B cell (primary cell): ENCODE data around the gene MT3. TPM values are rescaled to one million over a fixed set of nuclear protein-coding genes. Genes with fewer than 3 reads are reported as not detected.

Experiments used
- ATAC-seq: fragments of 200-7000 bp; cut with Tn5 transposase; one replicate; pipeline ENCODE4 v1.10.0; 2021; ENCODE audit warnings: low read depth, mild to moderate bottlenecking, moderate number of reproducible peaks, moderate library complexity
- CTCF ChIA-PET: fragments of 350-600 bp; sonication (Branson Sonifier 250); formaldehyde crosslinking; loops from one replicate; lab custom pipeline; 2021; ENCODE audit warnings: antibody characterized with exemption, inconsistent platforms; lab: Charles Lee
- POLR2A ChIA-PET: fragments of 350-600 bp; sonication (Branson Sonifier 250); formaldehyde crosslinking; loops from one replicate; lab custom pipeline; 2021; ENCODE audit warnings: antibody characterized with exemption; lab: Charles Lee
- DNase-seq: peaks from one replicate; pipeline ENCODE4 v3.0.0; 2013
- H2AFZ ChIP-seq: 2 replicates; pipeline ENCODE4 v1.6.1; 2012; ENCODE audit warnings: mild to moderate bottlenecking, low read depth, low read length; ENCODE audit not compliant: insufficient read depth, poor library complexity, severe bottlenecking
- H3K27ac ChIP-seq, 2 donors: 1 replicate in 1 of 2; 2 replicates in 1 of 2; pipeline ENCODE4 v1.5.1; 2012 to 2013; ENCODE audit warnings: low read length in 2 of 2, mild to moderate bottlenecking in 2 of 2, moderate library complexity in 1 of 2
- H3K27me3 ChIP-seq, 4 experiments: fragments of 200-600 bp in 1 of 4; sonication (generic) in 1 of 4; replicated peaks in 1 of 4; 1 replicate in 2 of 4; 2 replicates in 2 of 4; pipeline versions ENCODE4 v1.6.1 to v1.7.0; 2013 to 2016; ENCODE audit warnings: low read length in 3 of 4, mild to moderate bottlenecking in 2 of 4, mixed read lengths in 1 of 4, moderate library complexity in 1 of 4; ENCODE audit not compliant: insufficient read depth in 4 of 4, control insufficient read depth in 3 of 4; ENCODE audit errors: control extremely low read depth in 1 of 4
- H3K36me3 ChIP-seq, 2 experiments: replicated peaks in 1 of 2; 1 replicate in 1 of 2; 2 replicates in 1 of 2; pipeline versions ENCODE4 v1.6.1 to v1.7.1; 2013; ENCODE audit warnings: low read length in 1 of 2; ENCODE audit not compliant: insufficient read depth in 2 of 2, control insufficient read depth in 1 of 2; ENCODE audit errors: control extremely low read depth in 1 of 2, extremely low read depth in 1 of 2
- H3K4me1 ChIP-seq, 2 donors: fragments of 200-600 bp in 1 of 2; sonication (generic) in 1 of 2; 1 replicate in 1 of 2; 2 replicates in 1 of 2; pipeline versions ENCODE4 v1.5.1 to v1.6.1; 2013 to 2017; ENCODE audit warnings: low read length in 2 of 2; ENCODE audit not compliant: control insufficient read depth in 2 of 2, insufficient read depth in 2 of 2
- H3K4me2 ChIP-seq: replicated peaks from 2 replicates; pipeline ENCODE3; 2012; ENCODE audit warnings: mild to moderate bottlenecking, low read depth, low read length; ENCODE audit not compliant: poor library complexity, severe bottlenecking
- H3K4me3 ChIP-seq, 5 experiments: fragments of 200-600 bp in 1 of 5; sonication (generic) in 1 of 5; 1 replicate in 3 of 5; 2 replicates in 2 of 5; pipeline versions ENCODE4 v1.5.1 to v1.7.0; 2011 to 2016; ENCODE audit warnings: low read length in 4 of 5, mild to moderate bottlenecking in 4 of 5, low read depth in 2 of 5, control low read depth in 1 of 5, moderate library complexity in 1 of 5; ENCODE audit not compliant: insufficient read depth in 1 of 5; ENCODE audit errors: control extremely low read depth in 1 of 5, extremely low read depth in 1 of 5
- H3K79me2 ChIP-seq: fragments of 200-600 bp; sonication (generic); one replicate; pipeline ENCODE4 v1.6.0; 2016; ENCODE audit warnings: low read length; ENCODE audit not compliant: control insufficient read depth, insufficient read depth
- H3K9ac ChIP-seq: fragments of 200-600 bp; sonication (generic); 2 replicates; pipeline ENCODE4 v1.6.1; 2017; ENCODE audit warnings: mild to moderate bottlenecking, low read length, moderate library complexity
- H3K9me3 ChIP-seq, 3 donors: one replicate each; pipeline versions ENCODE4 v1.6.1 to v1.7.1; 2013; ENCODE audit warnings: low read length in 2 of 3; ENCODE audit not compliant: control insufficient read depth in 2 of 3, insufficient read depth in 1 of 3; ENCODE audit errors: control extremely low read depth in 1 of 3
- H4K20me1 ChIP-seq: 2 replicates; pipeline ENCODE4 v1.6.0; 2012; ENCODE audit warnings: mild to moderate bottlenecking, low read length; ENCODE audit not compliant: insufficient read depth, control insufficient read depth, poor library complexity, severe bottlenecking
- H3K27ac Mint-ChIP-seq: one replicate; pipeline ENCODE4 v1.8.0; 2021; ENCODE audit warnings: mixed read lengths
- H3K27me3 Mint-ChIP-seq: one replicate; pipeline ENCODE4 v1.8.0; 2021; ENCODE audit warnings: mixed read lengths
- H3K4me1 Mint-ChIP-seq: one replicate; pipeline ENCODE4 v1.8.0; 2021; ENCODE audit warnings: mixed read lengths
- H3K4me3 Mint-ChIP-seq: one replicate; pipeline ENCODE4 v1.8.0; 2021; ENCODE audit warnings: mixed read lengths
- H3K9me3 Mint-ChIP-seq: one replicate; pipeline ENCODE4 v1.8.0; 2022; ENCODE audit warnings: mixed read lengths; ENCODE audit not compliant: insufficient read depth
- CTCF ChIP-seq: fragments of 200-600 bp; IDR thresholded peaks from one replicate; pipeline ENCODE4 v1.8.0; 2022; ENCODE audit warnings: antibody characterized with exemption, mild to moderate bottlenecking
- EZH2 ChIP-seq: IDR thresholded peaks from 2 replicates; pipeline ENCODE4 v1.6.1; 2012; ENCODE audit warnings: borderline replicate concordance, low read depth, mild to moderate bottlenecking, moderate library complexity, low read length; ENCODE audit not compliant: insufficient read depth, poor library complexity, severe bottlenecking
- WGBS: methylation state at CpG from one replicate; pipeline ENCODE4 v1.1.5; 2013; ENCODE audit warnings: missing lambda C conversion rate; ENCODE audit not compliant: insufficient coverage; 5-methylcytosine and 5-hydroxymethylcytosine counted together
- intact Hi-C: fragments of 100-400 bp; cut with micrococcal nuclease; formaldehyde crosslinking; loops from one replicate; pipeline ENCODE4 v1.10.0; 2022
- polyA plus RNA-seq: library from polyadenylated mRNA; depleted of rRNA; stranded (reverse); fragments of >200 nt; gene quantifications from 2 replicates; pipeline ENCODE4 v1.2.3, GENCODE V29; 2012
- total RNA-seq, 2 donors: library from RNA; stranded (reverse); fragments of 120-200 nt in 1 of 2; gene quantifications; 1 replicate in 1 of 2; 2 replicates in 1 of 2; pipeline versions ENCODE4 v1.2.3 to v1.2.4, GENCODE V29; 2013 to 2022

MT3 gene
- total and polyA plus RNA-seq, 2 donors (not counting 1 experiment from before 2014, with no cell fraction given), result not detected

- DNase-seq (no peak), ATAC-seq (no peak)
- Histone ChIP-seq H3K4me1 (peaks cover 17 to 34% of the 10 kb centered on the region in 2 donors), H4K20me1 (no peaks in the 10 kb centered on the region), H3K9me3 (no peaks in the 10 kb centered on the region), H2AFZ (no peak overlapping the region), H3K36me3 (no peaks in the 10 kb centered on the region), H3K4me2 (no peak overlapping the region), H3K79me2 (no peaks in the 10 kb centered on the region), H3K27ac (no peak overlapping the region), H3K27me3 (peaks cover 0 to 11% (median 3%) of the 10 kb centered on the region in 4 experiments), H3K9ac (no peak overlapping the region), H3K4me3 (no peak overlapping the region)
- POLR2A ChIA-PET, result no interaction called here
- CTCF ChIA-PET, result interaction anchor here (0.6 to 2.0 kb wide), 5 partner anchors 25 to 1492 kb away, joined by 3 to 17 read pairs (median 4); no protein-coding TSS in a partner anchor
- H3K27ac Mint-ChIP-seq, result no peak overlapping the region
- peaks cover 14% of the 10 kb centered on the region for H3K27me3 Mint-ChIP-seq
- no CpG with 5 or more reads among the region's 1 CpG for WGBS
- no peak overlapping the region for H3K4me3 Mint-ChIP-seq
- TF ChIP-seq CTCF (no peak), EZH2 (no peak)
- intact Hi-C loops, result loop anchor here (10.0 kb wide), 1 partner anchor 309 kb away; no protein-coding TSS in a partner anchor
- peaks cover 28% of the 10 kb centered on the region for H3K4me1 Mint-ChIP-seq
- H3K9me3 Mint-ChIP-seq, result no peaks in the 10 kb centered on the region
These were observed 16.1 kb downstream of the MT3 start for GRCh38 chr16:56605475-56605874.

- Mint-ChIP-seq H3K27me3 (peaks cover 10% of the 10 kb centered on the region), H3K27ac (no peak overlapping the region), H3K9me3 (no peaks in the 10 kb centered on the region), H3K4me3 (no peak overlapping the region), H3K4me1 (peaks cover 33% of the 10 kb centered on the region)
- no peak overlapping the region for H3K4me2 ChIP-seq
- H3K27me3 ChIP-seq, result peaks cover 0 to 11% (median 3%) of the 10 kb centered on the region in 4 experiments
- no peaks in the 10 kb centered on the region for H3K79me2 ChIP-seq
- peaks cover 21 to 40% of the 10 kb centered on the region in 2 donors for H3K4me1 ChIP-seq
- TF ChIP-seq EZH2 (no peak), CTCF (no peak)
- no peak overlapping the region for H3K4me3 ChIP-seq
- ATAC-seq (no peak), DNase-seq (no peak)
- ChIA-PET POLR2A (no interaction called here), CTCF (interaction anchor here (1.2 to 2.0 kb wide), 4 partner anchors 25 to 96 kb away, joined by 4 to 17 read pairs (median 4); no protein-coding TSS in a partner anchor)
- H3K36me3 ChIP-seq, result no peaks in the 10 kb centered on the region
- H3K27ac ChIP-seq, result no peak overlapping the region
- intact Hi-C loops, result loop anchor here (10.0 kb wide), 1 partner anchor 309 kb away; no protein-coding TSS in a partner anchor
- WGBS, result 94% methylated on average over 3 of the region's 3 CpGs
- H2AFZ ChIP-seq, result no peak overlapping the region
- H4K20me1 ChIP-seq, result no peaks in the 10 kb centered on the region
- H3K9me3 ChIP-seq, result no peaks in the 10 kb centered on the region
- H3K9ac ChIP-seq, result no peak overlapping the region
These were observed 16.7 kb downstream of the MT3 start for GRCh38 chr16:56606071-56606475.
